HCT116 (cell line): ENCODE data around the gene STAP2.

Source experiments
- EGR1 ChIP-seq: IDR thresholded peaks from 2 replicates; pipeline ENCODE4 v1.6.1; 2012; ENCODE audit warnings: low read depth
- EZH2 ChIP-seq: fragments of 200-600 bp; sonication (generic); IDR thresholded peaks from 2 replicates; pipeline ENCODE4 v1.6.1; 2017; ENCODE audit warnings: antibody characterized with exemption, mixed run types
- EZH2phosphoT487 ChIP-seq: fragments of 200-600 bp; IDR thresholded peaks from 2 replicates; pipeline ENCODE4 v1.6.1; 2018; ENCODE audit warnings: antibody characterized with exemption, borderline replicate concordance
- JUND ChIP-seq: IDR thresholded peaks from 2 replicates; pipeline ENCODE4 v1.6.1; 2012
- POLR2A ChIP-seq: IDR thresholded peaks from 2 replicates; pipeline ENCODE4 v1.7.0; 2011; ENCODE audit warnings: borderline replicate concordance; ENCODE audit not compliant: insufficient read depth, insufficient read length; ENCODE audit errors: extremely low read depth
- RAD21 ChIP-seq: IDR thresholded peaks from 2 replicates; pipeline ENCODE4 v1.6.1; 2012; ENCODE audit warnings: low read depth, mild to moderate bottlenecking
- SIN3A ChIP-seq: IDR thresholded peaks from 2 replicates; pipeline ENCODE4 v1.6.1; 2012; ENCODE audit warnings: low read depth
- SP1 ChIP-seq: IDR thresholded peaks from 2 replicates; pipeline ENCODE4 v1.6.1; 2012; ENCODE audit warnings: low read depth
- ZFX ChIP-seq: fragments of 450-650 bp; IDR thresholded peaks from 2 replicates; pipeline ENCODE4 v1.6.1; 2017
- TF ChIP-seq, protein P1 (sequence below), 3 experiments: fragments of 200-600 bp in 1 of 3; sonication (generic) in 1 of 3; IDR thresholded peaks in 2 of 3; conservative IDR thresholded peaks in 1 of 3; 2 replicates each; pipeline ENCODE4 v1.5.1; 2012 to 2017; ENCODE audit warnings: low read depth in 2 of 3, low read length in 2 of 3, antibody characterized with exemption in 1 of 3, borderline replicate concordance in 1 of 3, control low read depth in 1 of 3, mild to moderate bottlenecking in 1 of 3, mixed read lengths in 1 of 3, mixed run types in 1 of 3, moderate library complexity in 1 of 3; ENCODE audit not compliant: insufficient read depth in 1 of 3
- TF ChIP-seq, protein P2 (sequence below): IDR thresholded peaks from 2 replicates; pipeline ENCODE4 v1.6.1; 2011; ENCODE audit warnings: mild to moderate bottlenecking, low read length, moderate library complexity; ENCODE audit not compliant: insufficient replicate concordance; ENCODE audit errors: extremely low read depth
- TF ChIP-seq, protein P3 (sequence below): IDR thresholded peaks from 2 replicates; pipeline ENCODE4 v1.6.1; 2012; ENCODE audit warnings: low read depth
- TF ChIP-seq, protein P4 (sequence below): IDR thresholded peaks from 2 replicates; pipeline ENCODE4 v1.6.1; 2012

DNA sequence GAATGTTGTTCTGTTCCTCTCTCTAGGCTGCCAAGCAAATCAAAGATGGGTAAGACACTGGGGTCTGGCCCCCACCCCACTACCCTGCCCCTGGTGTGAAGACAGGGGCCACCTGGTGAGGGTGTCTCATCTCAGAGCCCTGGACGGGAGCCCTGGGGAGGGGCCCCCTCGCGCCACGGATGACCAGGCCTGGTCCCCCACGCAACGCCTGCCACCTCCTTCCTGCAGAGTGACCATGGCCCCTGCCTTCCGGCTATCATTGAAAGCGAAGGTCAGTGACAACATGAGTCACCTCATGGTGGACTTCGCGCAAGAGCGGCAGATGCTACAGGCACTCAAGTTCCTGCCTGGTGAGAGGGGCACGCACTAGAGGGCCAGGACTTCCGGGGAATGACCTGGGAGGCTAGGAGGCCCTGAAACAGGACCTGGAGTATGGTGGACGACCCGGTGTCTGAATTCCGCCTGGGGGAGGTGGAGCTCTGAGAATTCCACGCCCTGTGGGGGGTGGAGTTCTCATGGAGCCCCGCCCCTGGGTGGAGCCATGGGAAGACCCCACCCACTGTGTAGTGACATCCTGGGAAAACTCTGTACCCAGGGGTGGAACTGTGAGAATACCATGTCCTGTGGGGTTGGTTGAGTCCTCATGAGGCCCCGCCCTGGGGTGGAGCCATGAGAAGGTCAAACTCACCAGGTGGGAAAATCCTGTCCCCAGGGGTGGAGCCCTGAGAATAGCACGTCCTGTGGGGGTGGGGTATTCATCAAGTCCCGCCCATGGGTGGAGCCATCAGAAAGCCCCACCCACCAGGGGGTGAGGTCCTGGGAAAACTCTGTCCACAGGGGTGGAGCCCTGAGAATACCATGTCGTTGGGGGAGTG, 28.1 kb downstream of the STAP2 start:
- TF ChIP-seq, protein P1, sequence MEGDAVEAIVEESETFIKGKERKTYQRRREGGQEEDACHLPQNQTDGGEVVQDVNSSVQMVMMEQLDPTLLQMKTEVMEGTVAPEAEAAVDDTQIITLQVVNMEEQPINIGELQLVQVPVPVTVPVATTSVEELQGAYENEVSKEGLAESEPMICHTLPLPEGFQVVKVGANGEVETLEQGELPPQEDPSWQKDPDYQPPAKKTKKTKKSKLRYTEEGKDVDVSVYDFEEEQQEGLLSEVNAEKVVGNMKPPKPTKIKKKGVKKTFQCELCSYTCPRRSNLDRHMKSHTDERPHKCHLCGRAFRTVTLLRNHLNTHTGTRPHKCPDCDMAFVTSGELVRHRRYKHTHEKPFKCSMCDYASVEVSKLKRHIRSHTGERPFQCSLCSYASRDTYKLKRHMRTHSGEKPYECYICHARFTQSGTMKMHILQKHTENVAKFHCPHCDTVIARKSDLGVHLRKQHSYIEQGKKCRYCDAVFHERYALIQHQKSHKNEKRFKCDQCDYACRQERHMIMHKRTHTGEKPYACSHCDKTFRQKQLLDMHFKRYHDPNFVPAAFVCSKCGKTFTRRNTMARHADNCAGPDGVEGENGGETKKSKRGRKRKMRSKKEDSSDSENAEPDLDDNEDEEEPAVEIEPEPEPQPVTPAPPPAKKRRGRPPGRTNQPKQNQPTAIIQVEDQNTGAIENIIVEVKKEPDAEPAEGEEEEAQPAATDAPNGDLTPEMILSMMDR (IDR thresholded peaks at IDR 0.05 in 2 of 3, conservative IDR thresholded peaks at IDR 0.05 in 1 of 3; ENCODE audit: borderline replicate concordance in 1 of 3, insufficient read depth in 1 of 3, low read depth in 2 of 3, low read length in 2 of 3): no peak
- TF ChIP-seq POLR2A (no peak), SP1 (no peak), EZH2 (no peak), SIN3A (no peak), RAD21 (no peak), ZFX (no peak), EZH2phosphoT487 (no peak), EGR1 (no peak), JUND (no peak)
- TF ChIP-seq, protein P2, sequence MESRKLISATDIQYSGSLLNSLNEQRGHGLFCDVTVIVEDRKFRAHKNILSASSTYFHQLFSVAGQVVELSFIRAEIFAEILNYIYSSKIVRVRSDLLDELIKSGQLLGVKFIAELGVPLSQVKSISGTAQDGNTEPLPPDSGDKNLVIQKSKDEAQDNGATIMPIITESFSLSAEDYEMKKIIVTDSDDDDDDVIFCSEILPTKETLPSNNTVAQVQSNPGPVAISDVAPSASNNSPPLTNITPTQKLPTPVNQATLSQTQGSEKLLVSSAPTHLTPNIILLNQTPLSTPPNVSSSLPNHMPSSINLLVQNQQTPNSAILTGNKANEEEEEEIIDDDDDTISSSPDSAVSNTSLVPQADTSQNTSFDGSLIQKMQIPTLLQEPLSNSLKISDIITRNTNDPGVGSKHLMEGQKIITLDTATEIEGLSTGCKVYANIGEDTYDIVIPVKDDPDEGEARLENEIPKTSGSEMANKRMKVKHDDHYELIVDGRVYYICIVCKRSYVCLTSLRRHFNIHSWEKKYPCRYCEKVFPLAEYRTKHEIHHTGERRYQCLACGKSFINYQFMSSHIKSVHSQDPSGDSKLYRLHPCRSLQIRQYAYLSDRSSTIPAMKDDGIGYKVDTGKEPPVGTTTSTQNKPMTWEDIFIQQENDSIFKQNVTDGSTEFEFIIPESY: no peak
- TF ChIP-seq, protein P3, sequence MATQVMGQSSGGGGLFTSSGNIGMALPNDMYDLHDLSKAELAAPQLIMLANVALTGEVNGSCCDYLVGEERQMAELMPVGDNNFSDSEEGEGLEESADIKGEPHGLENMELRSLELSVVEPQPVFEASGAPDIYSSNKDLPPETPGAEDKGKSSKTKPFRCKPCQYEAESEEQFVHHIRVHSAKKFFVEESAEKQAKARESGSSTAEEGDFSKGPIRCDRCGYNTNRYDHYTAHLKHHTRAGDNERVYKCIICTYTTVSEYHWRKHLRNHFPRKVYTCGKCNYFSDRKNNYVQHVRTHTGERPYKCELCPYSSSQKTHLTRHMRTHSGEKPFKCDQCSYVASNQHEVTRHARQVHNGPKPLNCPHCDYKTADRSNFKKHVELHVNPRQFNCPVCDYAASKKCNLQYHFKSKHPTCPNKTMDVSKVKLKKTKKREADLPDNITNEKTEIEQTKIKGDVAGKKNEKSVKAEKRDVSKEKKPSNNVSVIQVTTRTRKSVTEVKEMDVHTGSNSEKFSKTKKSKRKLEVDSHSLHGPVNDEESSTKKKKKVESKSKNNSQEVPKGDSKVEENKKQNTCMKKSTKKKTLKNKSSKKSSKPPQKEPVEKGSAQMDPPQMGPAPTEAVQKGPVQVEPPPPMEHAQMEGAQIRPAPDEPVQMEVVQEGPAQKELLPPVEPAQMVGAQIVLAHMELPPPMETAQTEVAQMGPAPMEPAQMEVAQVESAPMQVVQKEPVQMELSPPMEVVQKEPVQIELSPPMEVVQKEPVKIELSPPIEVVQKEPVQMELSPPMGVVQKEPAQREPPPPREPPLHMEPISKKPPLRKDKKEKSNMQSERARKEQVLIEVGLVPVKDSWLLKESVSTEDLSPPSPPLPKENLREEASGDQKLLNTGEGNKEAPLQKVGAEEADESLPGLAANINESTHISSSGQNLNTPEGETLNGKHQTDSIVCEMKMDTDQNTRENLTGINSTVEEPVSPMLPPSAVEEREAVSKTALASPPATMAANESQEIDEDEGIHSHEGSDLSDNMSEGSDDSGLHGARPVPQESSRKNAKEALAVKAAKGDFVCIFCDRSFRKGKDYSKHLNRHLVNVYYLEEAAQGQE: no peak
- TF ChIP-seq, protein P4, sequence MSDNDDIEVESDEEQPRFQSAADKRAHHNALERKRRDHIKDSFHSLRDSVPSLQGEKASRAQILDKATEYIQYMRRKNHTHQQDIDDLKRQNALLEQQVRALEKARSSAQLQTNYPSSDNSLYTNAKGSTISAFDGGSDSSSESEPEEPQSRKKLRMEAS: no peak
